IPS-20b (cell line): ENCODE measurements around the gene KRT4.
"Not testable (repeated sequence)": the region's sequence is repeated elsewhere in the genome, so short reads cannot be mapped to it uniquely, and the experiment has no call there.

Experiments
- H3K27ac ChIP-seq: one replicate; pipeline ENCODE4 v1.5.1; 2013; ENCODE audit warnings: low read length
- H3K27me3 ChIP-seq: 2 replicates; pipeline ENCODE4 v1.6.1; 2013; ENCODE audit warnings: mild to moderate bottlenecking, low read length, inconsistent platforms; ENCODE audit not compliant: insufficient read depth
- H3K36me3 ChIP-seq: 2 replicates; pipeline ENCODE4 v1.6.1; 2013; ENCODE audit warnings: low read depth, mild to moderate bottlenecking, inconsistent platforms, low read length, moderate library complexity; ENCODE audit not compliant: insufficient read depth
- H3K4me1 ChIP-seq: 2 replicates; pipeline ENCODE4 v1.6.1; 2013; ENCODE audit warnings: mild to moderate bottlenecking, control low read depth, inconsistent platforms, low read length, moderate library complexity; ENCODE audit not compliant: insufficient read depth
- H3K4me3 ChIP-seq: 2 replicates; pipeline ENCODE4 v1.5.1; 2013; ENCODE audit warnings: mild to moderate bottlenecking, low read length, inconsistent platforms
- H3K9ac ChIP-seq: 2 replicates; pipeline ENCODE4 v1.6.1; 2013; ENCODE audit warnings: low read depth, mild to moderate bottlenecking, inconsistent platforms, low read length, moderate library complexity
- H3K9me3 ChIP-seq: 2 replicates; pipeline ENCODE4 v1.6.1; 2013; ENCODE audit warnings: mild to moderate bottlenecking, low read depth, low read length, inconsistent platforms; ENCODE audit not compliant: insufficient read depth

Gene KRT4

GRCh38 chr12:52769946-52770345 lies 44.0 kb downstream of the KRT4 start:
- no peak overlapping the region for H3K4me3 ChIP-seq

GRCh38 chr12:52769354-52769753 lies 44.6 kb downstream of the KRT4 start:
- no peak overlapping the region for H3K9ac ChIP-seq
- no peaks in the 10 kb centered on the region for H3K4me1 ChIP-seq
- no peak overlapping the region for H3K4me3 ChIP-seq
- no peaks in the 10 kb centered on the region for H3K36me3 ChIP-seq
- H3K9me3 ChIP-seq, result no peaks in the 10 kb centered on the region
- H3K27me3 ChIP-seq, result peaks cover 5% of the 10 kb centered on the region
- H3K27ac ChIP-seq, result no peak overlapping the region

More at GRCh38 chr12:52769946-52770345, 44.0 kb downstream of the KRT4 start:
- Histone ChIP-seq H3K27me3 (peaks cover 5% of the 10 kb centered on the region), H3K9me3 (no peaks in the 10 kb centered on the region), H3K36me3 (no peaks in the 10 kb centered on the region), H3K27ac (no peak overlapping the region), H3K4me1 (no peaks in the 10 kb centered on the region), H3K9ac (no peak overlapping the region)

- H3K27me3 ChIP-seq, result peaks cover 5% of the 10 kb centered on the region
- no peak overlapping the region for H3K9ac ChIP-seq
- H3K9me3 ChIP-seq, result no peaks in the 10 kb centered on the region
- H3K4me1 ChIP-seq, result no peaks in the 10 kb centered on the region
- H3K36me3 ChIP-seq, result no peaks in the 10 kb centered on the region
- no peak overlapping the region for H3K27ac ChIP-seq
- no peak overlapping the region for H3K4me3 ChIP-seq
Observed at GRCh38 chr12:52768479-52769200, 45.3 kb downstream of the KRT4 start.

- H3K9me3 ChIP-seq, result peaks cover 7% of the 10 kb centered on the region; the same call in 1 of the 2 replicates
- H3K4me1 ChIP-seq, result no peaks in the 10 kb centered on the region
- no peaks in the 10 kb centered on the region for H3K36me3 ChIP-seq
- no peak overlapping the region for H3K27ac ChIP-seq
- no peak overlapping the region for H3K4me3 ChIP-seq
- H3K9ac ChIP-seq, result no peak overlapping the region
- peaks cover 5% of the 10 kb centered on the region; the same call in 1 of the 2 replicates for H3K27me3 ChIP-seq
Observed at GRCh38 chr12:52767427-52767826, 46.5 kb downstream of the KRT4 start.

- Histone ChIP-seq H3K36me3 (no peaks in the 10 kb centered on the region), H3K27ac (no peak overlapping the region), H3K9me3 (peaks cover 11% of the 10 kb centered on the region), H3K4me1 (no peaks in the 10 kb centered on the region), H3K4me3 (no peak overlapping the region), H3K27me3 (peaks cover 5% of the 10 kb centered on the region; the same call in 1 of the 2 replicates), H3K9ac (no peak overlapping the region)
Observed at GRCh38 chr12:52767020-52767379, 46.9 kb downstream of the KRT4 start.

GRCh38 chr12:52766351-52767019 lies 47.4 kb downstream of the KRT4 start:
- peaks cover 5% of the 10 kb centered on the region; the same call in 1 of the 2 replicates for H3K27me3 ChIP-seq
- H3K4me1 ChIP-seq, result no peaks in the 10 kb centered on the region
- H3K36me3 ChIP-seq, result no peaks in the 10 kb centered on the region
- H3K9ac ChIP-seq, result no peak overlapping the region
- no peak overlapping the region for H3K4me3 ChIP-seq
- no peak overlapping the region for H3K27ac ChIP-seq
- peaks cover 16% of the 10 kb centered on the region for H3K9me3 ChIP-seq

GRCh38 chr12:52765702-52766101 lies 48.2 kb downstream of the KRT4 start:
- H3K27me3 ChIP-seq, result peaks cover 5% of the 10 kb centered on the region; the same call in 1 of the 2 replicates
- H3K27ac ChIP-seq, result no peak overlapping the region
- H3K4me1 ChIP-seq, result no peaks in the 10 kb centered on the region
- no peak overlapping the region for H3K4me3 ChIP-seq
- no peak overlapping the region for H3K9ac ChIP-seq
- peaks cover 16% of the 10 kb centered on the region for H3K9me3 ChIP-seq
- no peaks in the 10 kb centered on the region for H3K36me3 ChIP-seq

GRCh38 chr12:52763991-52764390 lies 49.9 kb downstream of the KRT4 start:
- Histone ChIP-seq H3K9ac (no peak overlapping the region), H3K4me3 (no peak overlapping the region), H3K9me3 (peaks cover 16% of the 10 kb centered on the region), H3K36me3 (no peaks in the 10 kb centered on the region), H3K27me3 (peaks cover 5% of the 10 kb centered on the region; the same call in 1 of the 2 replicates), H3K4me1 (no peaks in the 10 kb centered on the region), H3K27ac (no peak overlapping the region)

- H3K4me3 ChIP-seq, result no peak overlapping the region
- no peak overlapping the region for H3K9ac ChIP-seq
- peaks cover 16% of the 10 kb centered on the region for H3K9me3 ChIP-seq
- H3K36me3 ChIP-seq, result no peaks in the 10 kb centered on the region
- H3K4me1 ChIP-seq, result no peaks in the 10 kb centered on the region
- peaks cover 5% of the 10 kb centered on the region for H3K27me3 ChIP-seq
- no peak overlapping the region for H3K27ac ChIP-seq
Observed at GRCh38 chr12:52763036-52763659, 50.8 kb downstream of the KRT4 start.

GRCh38 chr12:52761802-52762201 lies 52.1 kb downstream of the KRT4 start:
- no peaks in the 10 kb centered on the region for H3K4me1 ChIP-seq
- H3K36me3 ChIP-seq, result no peaks in the 10 kb centered on the region
- H3K27ac ChIP-seq, result no peak overlapping the region
- H3K9me3 ChIP-seq, result peaks cover 16% of the 10 kb centered on the region
- no peak overlapping the region for H3K4me3 ChIP-seq
- H3K9ac ChIP-seq, result no peak overlapping the region
- H3K27me3 ChIP-seq, result peaks cover 5% of the 10 kb centered on the region

GRCh38 chr12:52761218-52761617 lies 52.7 kb downstream of the KRT4 start:
- H3K9ac ChIP-seq, H3K4me3 ChIP-seq, H3K27me3 ChIP-seq, H3K27ac ChIP-seq, H3K36me3 ChIP-seq, H3K4me1 ChIP-seq: not testable (repeated sequence)
- peaks cover 16% of the 10 kb centered on the region for H3K9me3 ChIP-seq

GRCh38 chr12:52760623-52761022 lies 53.3 kb downstream of the KRT4 start:
- Histone ChIP-seq H3K4me1 (no peaks in the 10 kb centered on the region), H3K27me3 (peaks cover under 1% of the 10 kb centered on the region), H3K36me3 (no peaks in the 10 kb centered on the region), H3K27ac (no peak overlapping the region), H3K4me3 (no peak overlapping the region), H3K9ac (no peak overlapping the region), H3K9me3 (peaks cover 16% of the 10 kb centered on the region)
